Endodermal cell (in vitro differentiated cells): ENCODE results near the gene THSD7A. TPM values are rescaled to one million over a fixed set of nuclear protein-coding genes. Genes with fewer than 3 reads are reported as not detected.

ENCODE experiments used
- DNase-seq: peaks from one replicate; pipeline ENCODE4 v3.0.0-alpha.2; 2017
- H3K27ac ChIP-seq: 2 replicates; pipeline ENCODE4 v1.5.1; 2013; ENCODE audit warnings: mild to moderate bottlenecking, low read depth, low read length, moderate library complexity
- H3K27me3 ChIP-seq: 2 replicates; pipeline ENCODE4 v1.6.1; 2013; ENCODE audit warnings: mild to moderate bottlenecking, low read length, moderate library complexity; ENCODE audit not compliant: insufficient read depth, control insufficient read depth, poor library complexity, severe bottlenecking
- H3K36me3 ChIP-seq: 2 replicates; pipeline ENCODE4 v1.7.0; 2013; ENCODE audit warnings: mild to moderate bottlenecking, low read length, moderate library complexity; ENCODE audit not compliant: control insufficient read depth, insufficient read depth
- H3K4me1 ChIP-seq: one replicate; pipeline ENCODE4 v1.7.0; 2013; ENCODE audit warnings: low read length; ENCODE audit not compliant: control insufficient read depth, insufficient read depth
- H3K4me3 ChIP-seq: 2 replicates; pipeline ENCODE4 v1.5.1; 2013; ENCODE audit warnings: mild to moderate bottlenecking, low read length, moderate library complexity
- H3K9ac ChIP-seq: 2 replicates; pipeline ENCODE4 v1.6.1; 2013; ENCODE audit warnings: mild to moderate bottlenecking, low read length, moderate library complexity; ENCODE audit not compliant: poor library complexity, severe bottlenecking; ENCODE audit errors: extremely low read depth
- H3K9me3 ChIP-seq: 2 replicates; pipeline ENCODE4 v1.6.1; 2013; ENCODE audit warnings: mild to moderate bottlenecking, low read length, moderate library complexity; ENCODE audit not compliant: control insufficient read depth
- H3K27ac Mint-ChIP-seq: 2 replicates; pipeline ENCODE4 v1.8.0; 2020; ENCODE audit warnings: mixed read lengths
- H3K27me3 Mint-ChIP-seq: 2 replicates; pipeline ENCODE4 v1.8.0; 2021; ENCODE audit warnings: mild to moderate bottlenecking, mixed read lengths; ENCODE audit not compliant: insufficient read depth
- H3K36me3 Mint-ChIP-seq: 2 replicates; pipeline ENCODE4 v1.8.0; 2020; ENCODE audit warnings: low read depth, mixed read lengths
- H3K4me1 Mint-ChIP-seq: 2 replicates; pipeline ENCODE4 v1.8.0; 2020; ENCODE audit warnings: mixed read lengths
- H3K4me3 Mint-ChIP-seq: 2 replicates; pipeline ENCODE4 v1.8.0; 2020; ENCODE audit warnings: mild to moderate bottlenecking, moderate library complexity, mixed read lengths
- H3K9me3 Mint-ChIP-seq: 2 replicates; pipeline ENCODE4 v1.8.0; 2020; ENCODE audit warnings: mild to moderate bottlenecking, mixed read lengths
- WGBS, 2 experiments: methylation state at CpG; one replicate each; pipeline versions ENCODE4 v1.1.5 to v1.1.7; 2013; ENCODE audit warnings: missing lambda C conversion rate in 2 of 2, mixed read lengths in 1 of 2; ENCODE audit not compliant: insufficient coverage in 1 of 2, insufficient read length in 1 of 2; 5-methylcytosine and 5-hydroxymethylcytosine counted together
- total RNA-seq, 2 donors: library from RNA; stranded (reverse); fragmentation: NEBNext Ultra II Directional in 1 of 2; extraction: Animal tissue kit (Norgen Biotek cat#: 25700) in 1 of 2; gene quantifications; 2 replicates in 1 of 2; 3 replicates in 1 of 2; pipeline ENCODE4 v1.2.1, GENCODE V29; 2021
- TF ChIP-seq, protein P1 (sequence below): fragments of 200-600 bp; sonication (generic); conservative IDR thresholded peaks from 2 replicates; pipeline ENCODE4 v1.5.0; 2021; ENCODE audit warnings: antibody characterized with exemption, mild to moderate bottlenecking

Gene THSD7A
- total RNA-seq, 2 donors from 2014 or later = 0.73 to 1.3 TPM

DNA sequence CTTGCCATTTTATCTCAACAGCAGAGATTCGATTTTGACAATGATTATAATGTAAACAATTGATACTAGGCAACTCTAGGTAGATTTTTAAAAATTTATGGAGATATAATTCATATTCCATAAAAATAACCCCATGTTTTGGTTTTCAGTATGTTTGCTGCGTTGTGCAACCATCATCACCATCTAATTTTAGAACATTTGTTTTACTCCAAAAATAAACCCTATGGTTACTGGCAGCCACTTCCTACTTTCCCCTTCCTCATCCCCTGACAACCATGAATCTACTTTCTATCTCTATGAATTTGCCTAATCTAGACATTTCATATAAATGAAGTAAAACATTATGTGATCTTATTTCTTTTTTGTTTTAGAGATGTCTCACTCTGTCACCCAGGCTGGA lies 401.9 kb downstream of the THSD7A start:
- H3K27me3 ChIP-seq = no peaks in the 10 kb centered on the region
- Mint-ChIP-seq H3K4me1 (no peaks in the 10 kb centered on the region), H3K36me3 (no peaks in the 10 kb centered on the region), H3K27me3 (no peaks in the 10 kb centered on the region), H3K27ac (no peak overlapping the region), H3K4me3 (no peak overlapping the region), H3K9me3 (no peaks in the 10 kb centered on the region)
- H3K9ac ChIP-seq = no peak overlapping the region
- no peak overlapping the region for H3K4me3 ChIP-seq
- peaks cover under 1% of the 10 kb centered on the region for H3K9me3 ChIP-seq
- WGBS, 2 experiments = 96% methylated on average over 2 of the region's 2 CpGs; no CpG with 5 or more reads in 1 of the 2 experiments
- H3K4me1 ChIP-seq = no peaks in the 10 kb centered on the region
- no peaks in the 10 kb centered on the region for H3K36me3 ChIP-seq
- TF ChIP-seq, protein P1, sequence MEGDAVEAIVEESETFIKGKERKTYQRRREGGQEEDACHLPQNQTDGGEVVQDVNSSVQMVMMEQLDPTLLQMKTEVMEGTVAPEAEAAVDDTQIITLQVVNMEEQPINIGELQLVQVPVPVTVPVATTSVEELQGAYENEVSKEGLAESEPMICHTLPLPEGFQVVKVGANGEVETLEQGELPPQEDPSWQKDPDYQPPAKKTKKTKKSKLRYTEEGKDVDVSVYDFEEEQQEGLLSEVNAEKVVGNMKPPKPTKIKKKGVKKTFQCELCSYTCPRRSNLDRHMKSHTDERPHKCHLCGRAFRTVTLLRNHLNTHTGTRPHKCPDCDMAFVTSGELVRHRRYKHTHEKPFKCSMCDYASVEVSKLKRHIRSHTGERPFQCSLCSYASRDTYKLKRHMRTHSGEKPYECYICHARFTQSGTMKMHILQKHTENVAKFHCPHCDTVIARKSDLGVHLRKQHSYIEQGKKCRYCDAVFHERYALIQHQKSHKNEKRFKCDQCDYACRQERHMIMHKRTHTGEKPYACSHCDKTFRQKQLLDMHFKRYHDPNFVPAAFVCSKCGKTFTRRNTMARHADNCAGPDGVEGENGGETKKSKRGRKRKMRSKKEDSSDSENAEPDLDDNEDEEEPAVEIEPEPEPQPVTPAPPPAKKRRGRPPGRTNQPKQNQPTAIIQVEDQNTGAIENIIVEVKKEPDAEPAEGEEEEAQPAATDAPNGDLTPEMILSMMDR = no peak
- H3K27ac ChIP-seq = no peak overlapping the region
- DNase-seq = no peak

DNA sequence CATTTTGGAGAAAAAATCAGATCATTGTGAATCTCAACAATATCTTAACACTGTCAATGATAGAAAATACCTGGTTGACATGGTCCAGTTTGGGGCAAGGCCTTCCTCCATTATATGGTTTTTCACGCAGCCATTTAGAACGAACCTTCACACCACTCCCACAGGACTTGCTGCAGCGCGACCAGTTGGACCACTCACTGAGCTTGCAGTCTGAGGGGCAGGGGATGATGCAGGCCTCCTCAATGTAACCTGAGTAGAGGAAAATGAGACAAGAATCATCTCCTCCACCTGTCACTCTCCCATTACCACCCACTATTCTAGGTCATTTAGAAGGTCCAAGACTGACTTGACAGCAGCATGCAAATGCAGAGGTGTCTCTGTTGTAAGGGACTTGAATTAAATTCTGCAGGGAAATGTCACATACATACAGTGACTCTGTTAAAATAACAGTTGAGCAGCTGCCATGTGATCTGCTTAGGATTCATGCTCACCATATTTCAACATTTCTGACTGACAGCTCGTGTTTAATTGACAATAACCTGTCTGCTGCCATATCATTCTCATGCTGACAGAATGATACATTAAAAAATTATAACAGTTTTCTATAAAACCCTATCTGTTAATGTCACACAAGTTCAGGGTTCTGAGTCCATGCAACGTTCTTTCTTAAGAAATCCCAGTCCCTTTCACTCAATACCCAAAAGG lies 403.0 kb downstream of the THSD7A start:
- Histone ChIP-seq H3K4me3 (no peak overlapping the region), H3K27ac (no peak overlapping the region), H3K27me3 (no peaks in the 10 kb centered on the region), H3K9me3 (no peaks in the 10 kb centered on the region), H3K4me1 (no peaks in the 10 kb centered on the region), H3K9ac (no peak overlapping the region), H3K36me3 (no peaks in the 10 kb centered on the region)
- Mint-ChIP-seq H3K27ac (no peak overlapping the region), H3K4me3 (no peak overlapping the region), H3K27me3 (no peaks in the 10 kb centered on the region), H3K36me3 (no peaks in the 10 kb centered on the region), H3K9me3 (no peaks in the 10 kb centered on the region), H3K4me1 (no peaks in the 10 kb centered on the region)
- WGBS, 2 experiments = 81 to 88% methylated on average over 4 to 6 of the region's 6 CpGs
- peak; percentile 52 for DNase-seq
- TF ChIP-seq, protein P1 = no peak

DNA sequence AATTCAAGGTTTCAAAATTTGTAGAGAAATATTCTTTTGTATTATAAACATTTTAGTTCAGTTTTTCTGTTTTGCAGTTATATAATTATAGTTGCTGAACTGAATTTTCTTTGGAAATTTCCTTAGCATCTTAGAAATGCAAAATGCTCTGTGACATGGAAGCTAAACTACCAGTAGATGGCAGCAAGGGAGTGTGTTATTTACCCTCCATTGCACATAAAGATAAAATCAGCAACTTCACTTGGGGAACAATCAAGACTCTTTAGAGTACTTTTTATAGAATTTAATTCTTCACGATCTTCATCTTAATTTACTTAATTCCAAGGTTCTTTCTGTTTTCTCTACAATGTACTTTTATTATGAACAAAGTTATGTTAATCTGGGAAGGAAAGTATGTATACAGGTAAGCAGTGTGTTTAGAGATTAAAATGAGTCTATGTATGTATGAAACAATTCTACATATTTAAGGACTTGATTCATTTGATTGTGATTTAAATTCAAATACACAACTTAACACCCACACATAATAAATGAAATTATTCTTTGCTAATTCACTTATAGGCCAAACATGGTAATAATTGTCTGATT lies 404.2 kb downstream of the THSD7A start:
- no peaks in the 10 kb centered on the region for H3K36me3 ChIP-seq
- no peaks in the 10 kb centered on the region for H3K9me3 Mint-ChIP-seq
- H3K27me3 Mint-ChIP-seq = no peaks in the 10 kb centered on the region
- no peak overlapping the region for H3K9ac ChIP-seq
- no peak overlapping the region for H3K4me3 ChIP-seq
- 0% methylated on average over 1 of the region's 1 CpG; no CpG with 5 or more reads in 1 of the 2 experiments for WGBS, 2 experiments
- no peak for DNase-seq
- H3K36me3 Mint-ChIP-seq = no peaks in the 10 kb centered on the region
- H3K4me1 Mint-ChIP-seq = no peaks in the 10 kb centered on the region
- no peaks in the 10 kb centered on the region for H3K27me3 ChIP-seq
- TF ChIP-seq, protein P1 = peak; percentile 92
- H3K27ac ChIP-seq = no peak overlapping the region
- H3K9me3 ChIP-seq = no peaks in the 10 kb centered on the region
- no peak overlapping the region for H3K4me3 Mint-ChIP-seq
- H3K4me1 ChIP-seq = no peaks in the 10 kb centered on the region
- H3K27ac Mint-ChIP-seq = no peak overlapping the region
